Spleen (tissue), 11 donors: ENCODE results near the gene ACBD3. TPM values are rescaled to one million over a fixed set of nuclear protein-coding genes. Genes with fewer than 3 reads are reported as not detected.

ENCODE experiments used
- DNase-seq: peaks from one replicate; pipeline ENCODE4 v3.0.0-alpha.2; 2020
- H3K27ac ChIP-seq, 8 donors: fragments of 200-600 bp; sonication (generic) in 7 of 8; 1 replicate in 4 of 8; 2 replicates in 4 of 8; pipeline versions ENCODE4 v1.5.0 to v1.8.0; 2016 to 2021; ENCODE audit warnings: inconsistent platforms in 4 of 8, mild to moderate bottlenecking in 4 of 8, moderate library complexity in 1 of 8
- H3K27me3 ChIP-seq, 7 donors: fragments of 200-600 bp; sonication (generic) in 6 of 7; replicated peaks in 1 of 7; 1 replicate in 4 of 7; 2 replicates in 3 of 7; pipeline versions ENCODE4 v1.5.0 to v1.8.0; 2016 to 2021; ENCODE audit warnings: inconsistent platforms in 3 of 7, mild to moderate bottlenecking in 1 of 7
- H3K36me3 ChIP-seq, 6 donors: fragments of 200-600 bp; sonication (generic) in 5 of 6; 1 replicate in 4 of 6; 2 replicates in 2 of 6; pipeline versions ENCODE4 v1.5.0 to v1.8.0; 2016 to 2021; ENCODE audit warnings: inconsistent platforms in 2 of 6
- H3K4me1 ChIP-seq, 6 donors: fragments of 200-600 bp; sonication (generic) in 5 of 6; 1 replicate in 3 of 6; 2 replicates in 3 of 6; pipeline versions ENCODE4 v1.5.0 to v1.8.0; 2016 to 2021; ENCODE audit warnings: inconsistent platforms in 3 of 6
- H3K4me3 ChIP-seq, 8 donors: fragments of 200-600 bp; sonication (generic) in 7 of 8; 1 replicate in 4 of 8; 2 replicates in 4 of 8; pipeline versions ENCODE4 v1.5.0 to v1.8.0; 2016 to 2021; ENCODE audit warnings: inconsistent platforms in 4 of 8, mild to moderate bottlenecking in 4 of 8, moderate library complexity in 2 of 8
- H3K9me3 ChIP-seq, 8 donors: fragments of 200-600 bp; sonication (generic) in 7 of 8; 1 replicate in 4 of 8; 2 replicates in 4 of 8; pipeline versions ENCODE4 v1.5.0 to v1.8.0; 2016 to 2021; ENCODE audit warnings: inconsistent platforms in 4 of 8
- POLR2A ChIP-seq, 3 donors: fragments of 450-650 bp; IDR thresholded peaks; one replicate each; pipeline ENCODE4 v1.5.1; 2017; ENCODE audit warnings: antibody characterized with exemption in 3 of 3, mild to moderate bottlenecking in 1 of 3
- POLR2AphosphoS5 ChIP-seq, 3 donors: sonication (generic); formaldehyde crosslinking; IDR thresholded peaks; one replicate each; pipeline ENCODE4 v1.5.1; 2017; ENCODE audit warnings: antibody characterized with exemption in 3 of 3
- whole genome bisulfite sequencing, 5 donors: extraction: QIAGEN DNeasy Blood & Tissue Kit in 3 of 5; methylation state at CpG; one replicate each; pipeline versions ENCODE4 v1.1.5 to v1.1.7; 2013 to 2018; 5-methylcytosine and 5-hydroxymethylcytosine counted together
- intact Hi-C: fragments of 100-400 bp; cut with DNase I; formaldehyde crosslinking; loops from one replicate; pipeline ENCODE4 v1.15.0; 2023; ENCODE audit warnings: low total_unique reads
- polyA plus RNA-seq, 3 donors: library from polyadenylated mRNA; stranded (reverse); fragments of 200-250 nt; gene quantifications; one replicate each; pipeline ENCODE4 v1.2.1, GENCODE V29; 2013
- total RNA-seq, 7 donors: library from RNA; depleted of rRNA in 3 of 7; stranded (reverse); fragments of >200 nt in 3 of 7; fragmentation: NEBNext Ultra II Directional in 4 of 7; extraction: Animal tissue kit (Norgen Biotek cat#: 25700) in 4 of 7; gene quantifications; one replicate each; pipeline versions ENCODE4 v1.1.0 to v1.2.1, GENCODE V29; 2016 to 2021
- TF ChIP-seq, protein P1 (sequence below), 11 experiments: fragments of 200-600 bp in 7 of 11; fragments of 450-650 bp in 4 of 11; sonication (generic) in 4 of 11; IDR thresholded peaks in 8 of 11; conservative IDR thresholded peaks in 3 of 11; 1 replicate in 7 of 11; 2 replicates in 4 of 11; pipeline versions ENCODE4 v1.4.0 to v1.8.0; 2016 to 2021; ENCODE audit warnings: antibody characterized with exemption in 11 of 11, inconsistent platforms in 4 of 11, mild to moderate bottlenecking in 1 of 11
- donor health status: healthy with polysubstance abuse.
- donor health status: DM: no; HTN: no; CAD: no; lungs with moderate emphysema.
- donor health status: DM: no; HTN: no; CAD: no.
- donor health status: Bipolar disorder and iron deficiency.
- donor health status: healthy.
- donor health status: DM: no; HTN: no; CAD: no.
- donor health status: DM: yes; HTN: yes; CAD: no.

ACBD3 gene
- total and polyA plus RNA-seq, 10 donors: 6.1 to 43.0 (median 30.3) TPM

GRCh38 chr1:226187380-226187779 lies 839 bp upstream of the ACBD3 start:
- Histone ChIP-seq H3K4me3 (peak overlapping the region; percentile 61 to 96 (median 87)), H3K36me3 (peaks cover 0 to 10% (median 0%) of the 10 kb centered on the region in 6 donors), H3K27me3 (no peaks in the 10 kb centered on the region), H3K4me1 (peaks cover 35 to 46% (median 42%) of the 10 kb centered on the region in 6 donors), H3K9me3 (no peaks in the 10 kb centered on the region), H3K27ac (peak overlapping the region; percentile 88 to 98 (median 95))
- TF ChIP-seq, protein P1, sequence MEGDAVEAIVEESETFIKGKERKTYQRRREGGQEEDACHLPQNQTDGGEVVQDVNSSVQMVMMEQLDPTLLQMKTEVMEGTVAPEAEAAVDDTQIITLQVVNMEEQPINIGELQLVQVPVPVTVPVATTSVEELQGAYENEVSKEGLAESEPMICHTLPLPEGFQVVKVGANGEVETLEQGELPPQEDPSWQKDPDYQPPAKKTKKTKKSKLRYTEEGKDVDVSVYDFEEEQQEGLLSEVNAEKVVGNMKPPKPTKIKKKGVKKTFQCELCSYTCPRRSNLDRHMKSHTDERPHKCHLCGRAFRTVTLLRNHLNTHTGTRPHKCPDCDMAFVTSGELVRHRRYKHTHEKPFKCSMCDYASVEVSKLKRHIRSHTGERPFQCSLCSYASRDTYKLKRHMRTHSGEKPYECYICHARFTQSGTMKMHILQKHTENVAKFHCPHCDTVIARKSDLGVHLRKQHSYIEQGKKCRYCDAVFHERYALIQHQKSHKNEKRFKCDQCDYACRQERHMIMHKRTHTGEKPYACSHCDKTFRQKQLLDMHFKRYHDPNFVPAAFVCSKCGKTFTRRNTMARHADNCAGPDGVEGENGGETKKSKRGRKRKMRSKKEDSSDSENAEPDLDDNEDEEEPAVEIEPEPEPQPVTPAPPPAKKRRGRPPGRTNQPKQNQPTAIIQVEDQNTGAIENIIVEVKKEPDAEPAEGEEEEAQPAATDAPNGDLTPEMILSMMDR (IDR thresholded peaks at IDR 0.05 in 8 of 11, conservative IDR thresholded peaks at IDR 0.05 in 3 of 11): no peak
- TF ChIP-seq POLR2A (IDR thresholded peaks at IDR 0.05): no peak
- intact Hi-C loops: no loop called here
- DNase-seq: no peak
- WGBS, 5 donors: 82 to 87% (median 85%) methylated on average over 7 of the region's 7 CpGs

- Histone ChIP-seq H3K4me1 (peaks cover 35 to 50% (median 47%) of the 10 kb centered on the region in 6 donors), H3K36me3 (peaks cover 0 to 10% (median 0%) of the 10 kb centered on the region in 6 donors), H3K27me3 (no peaks in the 10 kb centered on the region), H3K4me3 (peak overlapping the region; percentile 61 to 96 (median 87)), H3K9me3 (no peaks in the 10 kb centered on the region), H3K27ac (peak overlapping the region; percentile 88 to 98 (median 95))
- TF ChIP-seq POLR2AphosphoS5 (IDR thresholded peaks at IDR 0.05): no peak
- TF ChIP-seq, protein P1 (IDR thresholded peaks at IDR 0.05 in 8 of 11, conservative IDR thresholded peaks at IDR 0.05 in 3 of 11): no peak
- DNase-seq: no peak
- 3 to 24% (median 6%) methylated on average over 2 to 10 of the region's 10 CpGs for WGBS, 5 donors
- intact Hi-C loops: no loop called here
Measured at GRCh38 chr1:226187019-226187322, 430 bp upstream of the ACBD3 start.

DNA sequence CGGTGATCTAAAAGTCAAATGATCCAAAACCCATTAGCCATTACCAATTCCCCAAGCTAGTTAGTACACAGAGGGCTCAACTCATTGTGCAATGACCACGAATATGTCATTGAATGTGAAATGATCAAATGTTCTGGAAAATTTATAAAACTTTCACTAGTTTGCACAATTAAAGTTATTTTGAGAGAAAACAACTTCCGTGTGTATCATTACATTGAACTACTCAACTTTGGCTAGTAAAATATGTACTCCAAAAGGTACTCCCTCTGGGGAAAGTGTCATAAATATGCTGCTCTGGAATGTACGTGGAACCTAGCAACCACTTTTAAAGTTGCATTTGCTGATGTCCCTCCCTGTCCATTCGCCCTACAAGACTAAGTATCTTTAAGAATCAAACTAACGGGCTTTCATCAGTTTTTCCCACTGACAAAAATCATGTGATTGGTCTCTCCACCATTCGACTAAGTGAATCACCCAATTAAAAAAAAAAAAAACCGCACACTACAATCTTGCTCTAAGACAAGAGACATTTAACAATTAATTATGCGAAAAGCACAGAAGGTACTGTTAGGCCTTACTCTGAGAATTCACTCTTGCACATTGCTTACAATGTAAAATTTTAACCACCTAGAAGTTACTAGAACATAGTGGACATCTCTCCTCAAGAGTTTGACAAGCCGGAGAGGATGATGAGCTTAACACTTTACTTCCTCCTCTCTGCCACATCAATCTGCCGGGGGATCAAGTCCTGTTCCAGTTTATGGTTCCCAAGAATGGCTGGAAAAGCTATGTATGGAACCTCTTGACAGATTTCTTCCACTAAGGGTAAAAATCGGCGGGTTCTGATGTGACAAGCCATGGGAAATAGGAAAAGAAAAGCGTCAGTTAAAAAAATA lies 1.2 kb downstream of the ACBD3 start:
- DNase-seq: no peak
- Histone ChIP-seq H3K36me3 (peaks cover 0 to 20% (median 0%) of the 10 kb centered on the region in 6 donors), H3K9me3 (no peaks in the 10 kb centered on the region), H3K4me3 (peak overlapping the region; percentile 61 to 96 (median 87)), H3K27ac (peak overlapping the region; percentile 88 to 98 (median 95)), H3K27me3 (no peaks in the 10 kb centered on the region), H3K4me1 (peaks cover 38 to 66% (median 62%) of the 10 kb centered on the region in 6 donors)
- TF ChIP-seq POLR2AphosphoS5 (IDR thresholded peaks at IDR 0.05): no peak
- TF ChIP-seq POLR2A (IDR thresholded peaks at IDR 0.05): no peak
- TF ChIP-seq, protein P1 (IDR thresholded peaks at IDR 0.05 in 8 of 11, conservative IDR thresholded peaks at IDR 0.05 in 3 of 11): no peak
- intact Hi-C loops: no loop called here
- WGBS, 5 donors: 29 to 44% (median 38%) methylated on average over 14 of the region's 14 CpGs

DNA sequence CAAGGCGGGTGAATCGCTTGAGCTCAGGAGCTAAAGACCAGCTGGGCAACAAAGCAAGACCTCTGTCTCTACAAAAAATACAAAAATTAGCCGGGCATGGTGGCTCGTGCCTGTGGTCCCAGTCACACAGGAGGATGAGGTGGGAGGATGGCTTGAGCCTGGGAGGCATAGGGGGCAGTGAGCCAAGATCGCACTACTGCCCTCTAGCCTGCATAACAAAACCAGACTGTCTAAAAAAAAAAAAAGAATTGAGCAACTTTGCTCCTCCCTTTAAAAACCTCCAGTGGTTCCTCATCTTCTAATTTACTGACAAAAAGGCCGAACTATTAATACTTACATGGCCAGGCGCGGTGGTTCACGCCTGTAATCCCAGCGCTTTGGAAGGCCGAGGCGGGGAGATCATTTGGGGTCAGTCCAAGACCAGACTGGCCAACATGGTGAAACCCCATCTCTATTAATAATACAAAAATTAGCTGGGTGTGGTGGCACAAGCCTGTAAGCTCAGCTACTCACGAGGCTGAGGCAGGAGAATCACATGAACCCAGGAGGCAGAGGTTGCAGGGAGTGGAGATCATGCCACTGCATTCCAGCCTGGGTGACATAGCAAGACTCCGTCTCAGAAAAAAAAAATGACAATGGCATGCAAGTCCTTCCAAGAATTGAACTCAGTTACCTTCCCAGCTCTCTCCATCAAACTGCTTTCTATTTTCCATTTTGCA lies 4.4 kb downstream of the ACBD3 start:
- 48 to 60% (median 54%) methylated on average over 14 of the region's 14 CpGs for WGBS, 5 donors
- no peak for DNase-seq
- peak in 2 of 3 donors; percentile 12 to 51 for TF ChIP-seq POLR2AphosphoS5 (IDR thresholded peaks at IDR 0.05)
- no peak for TF ChIP-seq POLR2A (IDR thresholded peaks at IDR 0.05)
- TF ChIP-seq, protein P1 (IDR thresholded peaks at IDR 0.05 in 8 of 11, conservative IDR thresholded peaks at IDR 0.05 in 3 of 11): peak in 5 of 11 experiments; percentile 20 to 46 (median 37)
- H3K4me1 ChIP-seq: peaks cover 36 to 93% (median 71%) of the 10 kb centered on the region in 6 donors
- intact Hi-C loops: loop anchor here (5.0 kb wide), 1 partner anchor 45 kb away; no protein-coding TSS in a partner anchor
- H3K4me3 ChIP-seq: peak overlapping the region in 1 of 8 donors; percentile 39
- no peaks in the 10 kb centered on the region for H3K9me3 ChIP-seq
- H3K27me3 ChIP-seq: no peaks in the 10 kb centered on the region
- H3K36me3 ChIP-seq: peaks cover 0 to 25% (median 0%) of the 10 kb centered on the region in 6 donors
- peak overlapping the region in 5 of 8 donors; percentile 48 to 80 (median 63) for H3K27ac ChIP-seq
